HG03571 (cell line): ENCODE measurements around the gene CEP63.

Experiments
- ATAC-seq: cut with Tn5 transposase; IDR thresholded peaks from one replicate; pipeline ENCODE4 v1.9.1; 2021; ENCODE audit not compliant: unreplicated experiment

Gene CEP63

GRCh38 chr3:134607054-134608022 lies 121.5 kb downstream of the CEP63 start:
- ATAC-seq: no peak

GRCh38 chr3:134608023-134608770 lies 122.3 kb downstream of the CEP63 start:
- ATAC-seq: no peak

- ATAC-seq: no peak
Measured at GRCh38 chr3:134608771-134609435, 123.0 kb downstream of the CEP63 start.

- no peak for ATAC-seq
Measured at GRCh38 chr3:134609821-134610431, 124.1 kb downstream of the CEP63 start.

- no peak for ATAC-seq
Measured at GRCh38 chr3:134610432-134611385, 124.9 kb downstream of the CEP63 start.

- no peak for ATAC-seq
Measured at GRCh38 chr3:134611516-134611915, 125.7 kb downstream of the CEP63 start.

- ATAC-seq: no peak
Measured at GRCh38 chr3:134613006-134613520, 127.2 kb downstream of the CEP63 start.

GRCh38 chr3:134614955-134615354 lies 129.1 kb downstream of the CEP63 start:
- ATAC-seq: no peak

- ATAC-seq: no peak
Measured at GRCh38 chr3:134615743-134616142, 129.9 kb downstream of the CEP63 start.

- ATAC-seq: no peak
Measured at GRCh38 chr3:134617608-134618477, 132.0 kb downstream of the CEP63 start.

- ATAC-seq: no peak
Measured at GRCh38 chr3:134618478-134619300, 132.8 kb downstream of the CEP63 start.

GRCh38 chr3:134619301-134619615 lies 133.4 kb downstream of the CEP63 start:
- no peak for ATAC-seq

GRCh38 chr3:134619884-134620445 lies 134.1 kb downstream of the CEP63 start:
- ATAC-seq: no peak

GRCh38 chr3:134620476-134621115 lies 134.7 kb downstream of the CEP63 start:
- ATAC-seq: no peak

- no peak for ATAC-seq
Measured at GRCh38 chr3:134621854-134622253, 136.0 kb downstream of the CEP63 start.

GRCh38 chr3:134622806-134623365 lies 137.0 kb downstream of the CEP63 start:
- ATAC-seq: no peak
